Colonic mucosa (tissue), 4 donors: Measurements from ENCODE around the gene MARCHF7. TPM values are rescaled to one million over a fixed set of nuclear protein-coding genes. Genes with fewer than 3 reads are reported as not detected.

Experiments
- DNase-seq: peaks from one replicate; pipeline ENCODE4 v3.0.0-alpha.2; 2020
- H3K27ac ChIP-seq: fragments of 200-600 bp; one replicate; pipeline ENCODE4 v1.8.0; 2021
- H3K27me3 ChIP-seq: fragments of 200-600 bp; one replicate; pipeline ENCODE4 v1.8.0; 2021
- H3K36me3 ChIP-seq: fragments of 200-600 bp; one replicate; pipeline ENCODE4 v1.8.0; 2021
- H3K4me1 ChIP-seq: fragments of 200-600 bp; one replicate; pipeline ENCODE4 v1.8.0; 2021; ENCODE audit warnings: mild to moderate bottlenecking
- H3K4me3 ChIP-seq: fragments of 200-600 bp; one replicate; pipeline ENCODE4 v1.8.0; 2021
- H3K9ac ChIP-seq, 2 donors: one replicate each; pipeline ENCODE4 v1.7.0; 2013; ENCODE audit warnings: control low read depth in 2 of 2, low read depth in 2 of 2, low read length in 2 of 2
- H3K9me3 ChIP-seq: fragments of 200-600 bp; one replicate; pipeline ENCODE4 v1.8.0; 2021
- intact Hi-C: fragments of 100-400 bp; cut with DNase I; formaldehyde crosslinking; loops from one replicate; pipeline ENCODE4 v1.14.1; 2022
- total RNA-seq, 2 donors: library from RNA; stranded (reverse); fragmentation: NEBNext Ultra II Directional in 1 of 2; extraction: Animal tissue kit (Norgen Biotek cat#: 25700) in 1 of 2; gene quantifications; one replicate each; pipeline ENCODE4 v1.2.1, GENCODE V29; 2021
- TF ChIP-seq, protein P1 (sequence below): fragments of 200-600 bp; IDR thresholded peaks from one replicate; pipeline ENCODE4 v1.8.0; 2022; ENCODE audit warnings: antibody characterized with exemption, mild to moderate bottlenecking
- donor health status: healthy.
- donor health status: DM: no; HTN: no; CAD: no.
- donor health status: DM: no; HTN: no; CAD: no.

The MARCHF7 gene
- total RNA-seq, 2 donors from 2014 or later, result 39.8 to 75.1 TPM

- Histone ChIP-seq H3K9me3 (no peaks in the 10 kb centered on the region), H3K9ac (no peak overlapping the region), H3K4me1 (peaks cover 4% of the 10 kb centered on the region), H3K36me3 (no peaks in the 10 kb centered on the region), H3K27me3 (no peaks in the 10 kb centered on the region), H3K4me3 (no peak overlapping the region), H3K27ac (no peak overlapping the region)
- TF ChIP-seq, protein P1, sequence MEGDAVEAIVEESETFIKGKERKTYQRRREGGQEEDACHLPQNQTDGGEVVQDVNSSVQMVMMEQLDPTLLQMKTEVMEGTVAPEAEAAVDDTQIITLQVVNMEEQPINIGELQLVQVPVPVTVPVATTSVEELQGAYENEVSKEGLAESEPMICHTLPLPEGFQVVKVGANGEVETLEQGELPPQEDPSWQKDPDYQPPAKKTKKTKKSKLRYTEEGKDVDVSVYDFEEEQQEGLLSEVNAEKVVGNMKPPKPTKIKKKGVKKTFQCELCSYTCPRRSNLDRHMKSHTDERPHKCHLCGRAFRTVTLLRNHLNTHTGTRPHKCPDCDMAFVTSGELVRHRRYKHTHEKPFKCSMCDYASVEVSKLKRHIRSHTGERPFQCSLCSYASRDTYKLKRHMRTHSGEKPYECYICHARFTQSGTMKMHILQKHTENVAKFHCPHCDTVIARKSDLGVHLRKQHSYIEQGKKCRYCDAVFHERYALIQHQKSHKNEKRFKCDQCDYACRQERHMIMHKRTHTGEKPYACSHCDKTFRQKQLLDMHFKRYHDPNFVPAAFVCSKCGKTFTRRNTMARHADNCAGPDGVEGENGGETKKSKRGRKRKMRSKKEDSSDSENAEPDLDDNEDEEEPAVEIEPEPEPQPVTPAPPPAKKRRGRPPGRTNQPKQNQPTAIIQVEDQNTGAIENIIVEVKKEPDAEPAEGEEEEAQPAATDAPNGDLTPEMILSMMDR, result no peak
- DNase-seq, result no peak
- intact Hi-C loops, result no loop called here
Observed at GRCh38 chr2:159708066-159708760, 4.1 kb upstream of the MARCHF7 start.

DNA sequence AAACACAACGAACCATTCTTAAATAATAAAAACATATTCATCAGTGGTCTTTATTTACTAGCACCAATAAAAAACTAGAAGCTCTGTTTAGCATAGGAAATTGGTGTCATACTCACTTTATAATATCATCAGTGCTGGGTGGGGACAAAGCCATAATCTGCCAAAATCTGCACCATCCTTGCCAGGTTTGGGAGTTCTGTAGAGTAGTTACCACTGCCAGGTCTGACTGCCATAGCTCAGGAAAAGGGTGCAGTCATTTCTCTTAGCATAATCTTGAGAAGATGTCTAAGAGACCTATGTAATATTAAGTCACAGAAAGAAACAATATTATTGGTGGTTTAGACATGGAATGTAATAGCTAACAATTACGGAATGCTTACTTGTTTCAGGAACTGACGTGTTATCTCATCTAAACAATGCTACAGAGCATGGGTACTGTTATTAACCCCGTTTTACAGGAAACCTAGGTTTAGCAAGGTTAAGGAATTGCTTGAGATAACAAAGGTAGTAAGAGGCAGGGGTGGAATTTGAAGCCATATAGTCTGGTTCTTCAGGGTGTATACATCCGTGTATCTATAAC, 1.6 kb upstream of the MARCHF7 start:
- no peak overlapping the region for H3K27ac ChIP-seq
- no peaks in the 10 kb centered on the region for H3K9me3 ChIP-seq
- no peaks in the 10 kb centered on the region for H3K27me3 ChIP-seq
- no peak for DNase-seq
- intact Hi-C loops, result loop anchor here (10.0 kb wide), 1 partner anchor 156 kb away; no protein-coding TSS in a partner anchor
- peaks cover 8% of the 10 kb centered on the region for H3K4me1 ChIP-seq
- TF ChIP-seq, protein P1, result no peak
- no peak overlapping the region for H3K4me3 ChIP-seq
- peak overlapping the region in 1 of 2 donors; percentile 99 for H3K9ac ChIP-seq
- no peaks in the 10 kb centered on the region for H3K36me3 ChIP-seq

GRCh38 chr2:159711562-159712142, 654 bp upstream of the MARCHF7 start:
- intact Hi-C loops, result loop anchor here (10.0 kb wide), 1 partner anchor 157 kb away; no protein-coding TSS in a partner anchor
- peak overlapping the region; percentile 97 for H3K27ac ChIP-seq
- TF ChIP-seq, protein P1, result no peak
- DNase-seq, result no peak
- H3K4me3 ChIP-seq, result peak overlapping the region; percentile 91
- H3K9me3 ChIP-seq, result no peaks in the 10 kb centered on the region
- peak overlapping the region; percentile 99 to 100 for H3K9ac ChIP-seq
- no peaks in the 10 kb centered on the region for H3K36me3 ChIP-seq
- H3K4me1 ChIP-seq, result peaks cover 8% of the 10 kb centered on the region
- no peaks in the 10 kb centered on the region for H3K27me3 ChIP-seq

- intact Hi-C loops, result loop anchor here (10.0 kb wide), 1 partner anchor 158 kb away; no protein-coding TSS in a partner anchor
- peaks cover 8% of the 10 kb centered on the region for H3K4me1 ChIP-seq
- no peaks in the 10 kb centered on the region for H3K27me3 ChIP-seq
- TF ChIP-seq, protein P1, result no peak
- H3K9ac ChIP-seq, result peak overlapping the region; percentile 99 to 100
- H3K9me3 ChIP-seq, result no peaks in the 10 kb centered on the region
- peak overlapping the region; percentile 91 for H3K4me3 ChIP-seq
- DNase-seq, result no peak
- H3K36me3 ChIP-seq, result no peaks in the 10 kb centered on the region
- peak overlapping the region; percentile 97 for H3K27ac ChIP-seq
Observed at GRCh38 chr2:159712929-159713420, 669 bp downstream of the MARCHF7 start.

DNA sequence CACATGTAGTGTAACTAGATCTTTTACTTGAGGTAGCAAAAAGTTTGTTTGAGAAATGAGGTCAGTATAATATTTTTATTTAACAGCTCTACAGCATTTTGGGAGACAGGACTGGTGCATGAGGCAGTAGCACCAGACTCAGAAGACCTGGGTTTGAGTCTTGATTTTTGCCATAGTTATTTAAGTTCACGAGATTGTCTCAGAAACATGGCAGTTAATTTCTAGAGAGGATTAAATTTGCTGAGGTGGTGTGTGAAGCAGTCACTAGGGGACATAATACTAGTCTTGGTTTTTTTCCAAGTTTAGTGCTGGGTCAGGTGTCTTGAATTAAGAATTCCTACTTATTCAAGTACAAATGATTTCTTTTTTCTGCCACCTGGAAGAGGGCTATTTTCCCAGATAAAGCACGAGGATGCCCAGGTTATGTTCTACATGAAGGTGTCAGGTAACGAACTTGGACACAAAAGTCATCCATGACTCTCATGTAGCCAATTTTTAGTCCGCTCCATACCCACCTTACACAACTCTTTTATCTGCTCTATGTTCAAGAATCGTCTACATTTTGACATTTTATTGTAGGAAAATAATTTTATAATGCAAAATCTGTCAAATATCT, 1.4 kb downstream of the MARCHF7 start:
- Histone ChIP-seq H3K9ac (peak overlapping the region in 1 of 2 donors; percentile 99), H3K27me3 (no peaks in the 10 kb centered on the region), H3K4me3 (peak overlapping the region; percentile 91), H3K9me3 (no peaks in the 10 kb centered on the region), H3K4me1 (peaks cover 8% of the 10 kb centered on the region), H3K27ac (no peak overlapping the region), H3K36me3 (no peaks in the 10 kb centered on the region)
- intact Hi-C loops, result loop anchor here (10.0 kb wide), 1 partner anchor 159 kb away; no protein-coding TSS in a partner anchor
- DNase-seq, result no peak
- TF ChIP-seq, protein P1, result no peak
